Ovary (tissue), 9 donors: Measurements from ENCODE around the gene CTU1. TPM values are rescaled to one million over a fixed set of nuclear protein-coding genes. Genes with fewer than 3 reads are reported as not detected.

Experiments used
- DNase-seq, 5 donors: peaks; one replicate each; pipeline ENCODE4 v3.0.0-alpha.2; 2019 to 2020
- H3K27ac ChIP-seq, 2 donors: fragments of 200-600 bp; one replicate each; pipeline versions ENCODE4 v1.5.1 to v1.8.0; 2019 to 2022
- H3K27me3 ChIP-seq: fragments of 200-600 bp; one replicate; pipeline ENCODE4 v1.8.0; 2022
- H3K36me3 ChIP-seq: fragments of 200-600 bp; sonication (generic); one replicate; pipeline ENCODE4 v1.5.1; 2019
- H3K4me1 ChIP-seq: one replicate; pipeline ENCODE4 v1.8.1; 2013; ENCODE audit warnings: mild to moderate bottlenecking, moderate library complexity; ENCODE audit not compliant: insufficient read depth
- H3K4me3 ChIP-seq: fragments of 200-600 bp; sonication (generic); one replicate; pipeline ENCODE4 v1.5.1; 2017
- H3K9me3 ChIP-seq, 2 donors: fragments of 200-600 bp in 1 of 2; sonication (generic) in 1 of 2; one replicate each; pipeline versions ENCODE4 v1.5.1 to v1.8.1; 2013 to 2019; ENCODE audit warnings: mild to moderate bottlenecking in 1 of 2, moderate library complexity in 1 of 2
- EP300 ChIP-seq: sonication (generic); formaldehyde crosslinking; IDR thresholded peaks from one replicate; pipeline ENCODE4 v1.6.1; 2017; ENCODE audit warnings: antibody characterized with exemption
- POLR2A ChIP-seq: fragments of 450-650 bp; IDR thresholded peaks from one replicate; pipeline ENCODE4 v1.6.1; 2017; ENCODE audit warnings: antibody characterized with exemption, mild to moderate bottlenecking, moderate library complexity
- WGBS, 3 donors: extraction: QIAGEN DNeasy Blood & Tissue Kit in 1 of 3; methylation state at CpG; one replicate each; pipeline versions ENCODE4 v1.1.5 to v1.1.7; 2013 to 2017; 5-methylcytosine and 5-hydroxymethylcytosine counted together
- intact Hi-C, 4 donors: fragments of 100-400 bp; cut with DNase I; formaldehyde crosslinking; loops; one replicate each; pipeline versions ENCODE4 v1.11.0 to v1.15.1; 2022 to 2023
- polyA plus RNA-seq, 2 donors: library from polyadenylated mRNA; stranded (reverse); fragments of 200-250 nt in 1 of 2; fragments of 350-450 nt in 1 of 2; fragmentation: Illumina TruSeq in 1 of 2; extraction: RNeasy Lipid Tissue Mini Kit (QIAGEN cat#74804) in 1 of 2; gene quantifications; one replicate each; pipeline ENCODE4 v1.2.3, GENCODE V29; 2013 to 2014
- total RNA-seq, 7 donors: library from RNA; depleted of rRNA in 2 of 7; stranded (reverse); fragments of >200 nt in 2 of 7; fragmentation: NEBNext Ultra II Directional in 3 of 7; extraction: Animal tissue kit (Norgen Biotek cat#: 25700) in 3 of 7; gene quantifications; one replicate each; pipeline versions ENCODE4 v1.1.0 to v1.2.4, GENCODE V29; 2016 to 2023
- TF ChIP-seq, protein P1 (sequence below), 3 donors: fragments of 450-650 bp in 2 of 3; fragments of 200-600 bp in 1 of 3; IDR thresholded peaks; one replicate each; pipeline versions ENCODE4 v1.5.1 to v1.8.0; 2016 to 2022; ENCODE audit warnings: antibody characterized with exemption in 3 of 3, mild to moderate bottlenecking in 1 of 3
- donor health status: DM: no; HTN: no; CAD: no; lungs with moderate emphysema.
- donor health status: DM: no; HTN: no; CAD: no.
- donor health status: Bipolar disorder and iron deficiency.
- donor health status: DM: yes; HTN: yes; CAD: no.
- donor health status: DM: no; HTN: no; CAD: no.
- donor health status: DM: yes; HTN: yes; CAD: no.

CTU1 gene
- total and polyA plus RNA-seq, 9 donors: 1.1 to 17.2 (median 12.3) TPM

DNA sequence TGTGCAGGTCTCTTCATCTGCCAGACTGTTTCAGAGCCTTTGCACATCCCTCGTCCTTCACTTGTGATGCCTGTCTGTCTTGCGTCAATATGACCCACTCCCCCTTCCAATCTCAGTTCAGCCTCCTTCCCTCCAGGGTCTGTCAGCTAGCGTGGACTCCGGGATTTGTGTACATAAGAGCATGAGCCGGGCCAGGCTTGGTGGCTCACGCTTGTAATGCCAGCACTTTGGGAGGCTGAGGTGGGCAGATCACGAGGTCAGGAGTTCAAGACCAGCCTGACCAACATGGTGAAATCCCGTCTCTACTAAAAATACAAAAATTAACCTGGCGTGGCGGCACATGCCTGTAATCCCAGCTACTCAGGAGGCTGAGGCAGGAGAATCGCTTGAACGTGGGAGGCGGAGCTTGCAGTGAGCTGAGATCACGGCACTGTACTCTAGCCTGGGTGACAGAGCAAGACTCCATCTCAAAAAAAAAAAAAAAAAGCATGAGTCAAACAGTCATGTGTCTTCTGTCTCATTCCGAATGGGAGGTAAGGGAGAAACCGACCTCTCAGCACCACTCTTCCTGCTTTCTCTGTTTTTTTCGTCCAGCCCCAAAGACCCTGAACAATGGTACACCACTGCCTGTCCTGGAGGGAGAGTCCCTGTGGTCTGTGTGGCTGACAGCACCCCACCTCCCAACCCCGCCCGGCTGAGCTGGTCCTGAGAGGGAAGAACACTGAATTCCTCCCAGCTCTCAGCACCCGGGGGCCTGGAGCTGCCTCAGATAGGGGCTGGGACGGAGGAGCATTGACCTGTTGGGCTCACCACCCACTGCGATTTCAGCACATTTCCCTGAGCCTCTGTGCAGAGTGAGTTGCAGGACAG is 14.1 kb upstream of the CTU1 start:
- no peaks in the 10 kb centered on the region for H3K9me3 ChIP-seq
- no peak overlapping the region for H3K4me3 ChIP-seq
- TF ChIP-seq, protein P1, sequence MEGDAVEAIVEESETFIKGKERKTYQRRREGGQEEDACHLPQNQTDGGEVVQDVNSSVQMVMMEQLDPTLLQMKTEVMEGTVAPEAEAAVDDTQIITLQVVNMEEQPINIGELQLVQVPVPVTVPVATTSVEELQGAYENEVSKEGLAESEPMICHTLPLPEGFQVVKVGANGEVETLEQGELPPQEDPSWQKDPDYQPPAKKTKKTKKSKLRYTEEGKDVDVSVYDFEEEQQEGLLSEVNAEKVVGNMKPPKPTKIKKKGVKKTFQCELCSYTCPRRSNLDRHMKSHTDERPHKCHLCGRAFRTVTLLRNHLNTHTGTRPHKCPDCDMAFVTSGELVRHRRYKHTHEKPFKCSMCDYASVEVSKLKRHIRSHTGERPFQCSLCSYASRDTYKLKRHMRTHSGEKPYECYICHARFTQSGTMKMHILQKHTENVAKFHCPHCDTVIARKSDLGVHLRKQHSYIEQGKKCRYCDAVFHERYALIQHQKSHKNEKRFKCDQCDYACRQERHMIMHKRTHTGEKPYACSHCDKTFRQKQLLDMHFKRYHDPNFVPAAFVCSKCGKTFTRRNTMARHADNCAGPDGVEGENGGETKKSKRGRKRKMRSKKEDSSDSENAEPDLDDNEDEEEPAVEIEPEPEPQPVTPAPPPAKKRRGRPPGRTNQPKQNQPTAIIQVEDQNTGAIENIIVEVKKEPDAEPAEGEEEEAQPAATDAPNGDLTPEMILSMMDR (IDR thresholded peaks at IDR 0.05): no peak
- TF ChIP-seq POLR2A (no peak), EP300 (no peak)
- 71 to 82% (median 79%) methylated on average over 22 of the region's 22 CpGs for WGBS, 3 donors
- no peak overlapping the region for H3K27ac ChIP-seq
- H3K4me1 ChIP-seq: peaks cover 19% of the 10 kb centered on the region
- intact Hi-C loops: no loop called here
- H3K27me3 ChIP-seq: no peaks in the 10 kb centered on the region
- H3K36me3 ChIP-seq: no peaks in the 10 kb centered on the region
- peak in 1 of 5 donors; percentile 35 for DNase-seq

DNA sequence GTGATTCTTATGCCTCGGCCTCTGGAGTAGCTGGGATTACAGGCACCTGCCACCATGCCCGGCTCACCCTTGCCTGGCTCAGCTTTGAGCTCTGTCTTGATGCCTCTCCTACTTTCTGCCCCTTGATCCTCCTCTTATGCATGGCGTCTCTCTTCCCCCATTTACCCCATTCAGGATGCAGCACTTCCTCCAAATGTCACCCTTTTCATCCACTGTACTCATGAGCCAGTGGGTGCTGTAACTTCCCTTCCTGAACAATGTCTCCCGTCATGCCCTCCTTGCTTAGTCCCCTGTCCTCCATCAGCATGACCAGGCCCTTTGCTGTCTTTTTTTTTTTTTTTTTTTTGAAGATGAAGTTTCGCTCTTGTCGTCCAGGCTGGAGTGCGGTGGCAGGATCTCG is 13.0 kb upstream of the CTU1 start:
- H3K27ac ChIP-seq: no peak overlapping the region
- no peak overlapping the region for H3K4me3 ChIP-seq
- TF ChIP-seq POLR2A: no peak
- TF ChIP-seq EP300: no peak
- TF ChIP-seq, protein P1 (IDR thresholded peaks at IDR 0.05): no peak
- intact Hi-C loops: no loop called here
- no peak for DNase-seq
- peaks cover 13% of the 10 kb centered on the region for H3K4me1 ChIP-seq
- no peaks in the 10 kb centered on the region for H3K36me3 ChIP-seq
- 90 to 97% (median 94%) methylated on average over 8 of the region's 8 CpGs for WGBS, 3 donors
- H3K9me3 ChIP-seq: no peaks in the 10 kb centered on the region
- H3K27me3 ChIP-seq: no peaks in the 10 kb centered on the region

DNA sequence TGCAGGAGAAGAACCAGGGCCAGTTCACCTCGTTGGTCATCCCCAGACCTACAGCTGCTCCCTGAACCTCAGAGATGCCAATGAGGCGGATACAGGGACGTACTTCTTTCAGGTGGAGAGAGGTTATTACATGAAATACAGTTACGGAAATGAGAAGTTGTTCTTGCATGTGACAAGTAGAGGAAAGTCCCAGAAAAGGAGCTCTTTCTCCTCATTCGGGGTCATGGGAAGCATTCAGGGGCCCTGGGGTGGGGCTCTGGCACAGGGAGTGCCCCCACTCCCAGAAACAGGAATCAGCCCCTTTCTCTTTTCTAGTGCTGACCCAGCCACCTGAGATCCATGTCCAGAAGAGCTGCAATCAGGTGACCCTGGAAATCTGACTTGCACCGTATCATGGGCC is 12.0 kb upstream of the CTU1 start:
- Histone ChIP-seq H3K4me1 (peaks cover 3% of the 10 kb centered on the region), H3K9me3 (no peaks in the 10 kb centered on the region), H3K27me3 (no peaks in the 10 kb centered on the region), H3K27ac (no peak overlapping the region), H3K4me3 (no peak overlapping the region), H3K36me3 (no peaks in the 10 kb centered on the region)
- DNase-seq: no peak
- TF ChIP-seq EP300: no peak
- TF ChIP-seq, protein P1 (IDR thresholded peaks at IDR 0.05): no peak
- TF ChIP-seq POLR2A: no peak
- WGBS, 3 donors: 89 to 90% (median 90%) methylated on average over 6 of the region's 6 CpGs
- intact Hi-C loops: no loop called here

DNA sequence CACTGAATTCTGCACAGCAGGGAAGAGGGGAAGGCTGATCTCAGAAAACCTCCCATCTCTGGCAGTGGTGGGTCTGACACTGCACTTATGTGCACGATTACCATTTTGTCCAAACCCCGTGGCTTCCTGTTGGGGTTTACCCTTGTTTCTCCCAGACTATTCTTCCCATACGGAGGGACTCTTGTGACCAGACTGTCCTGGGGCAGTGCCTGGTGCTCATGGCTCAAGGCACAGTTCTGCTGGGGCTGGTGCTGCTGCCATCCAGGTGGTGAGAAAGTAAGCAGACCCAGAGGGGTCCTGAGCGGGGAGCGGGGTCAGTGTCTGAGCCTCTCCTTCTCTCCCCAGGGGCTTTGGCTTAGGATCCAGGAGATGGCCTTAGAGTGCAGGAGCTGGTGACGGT is 11.4 kb upstream of the CTU1 start:
- TF ChIP-seq POLR2A: no peak
- TF ChIP-seq EP300: no peak
- TF ChIP-seq, protein P1 (IDR thresholded peaks at IDR 0.05): no peak
- no peak for DNase-seq
- Histone ChIP-seq H3K9me3 (no peaks in the 10 kb centered on the region), H3K4me1 (no peaks in the 10 kb centered on the region), H3K27ac (no peak overlapping the region), H3K36me3 (no peaks in the 10 kb centered on the region), H3K27me3 (no peaks in the 10 kb centered on the region), H3K4me3 (no peak overlapping the region)
- 85 to 90% (median 88%) methylated on average over 6 of the region's 6 CpGs for WGBS, 3 donors
- intact Hi-C loops: no loop called here
